ENCODE measurements around the gene ENAH.

The ENAH gene

DNA sequence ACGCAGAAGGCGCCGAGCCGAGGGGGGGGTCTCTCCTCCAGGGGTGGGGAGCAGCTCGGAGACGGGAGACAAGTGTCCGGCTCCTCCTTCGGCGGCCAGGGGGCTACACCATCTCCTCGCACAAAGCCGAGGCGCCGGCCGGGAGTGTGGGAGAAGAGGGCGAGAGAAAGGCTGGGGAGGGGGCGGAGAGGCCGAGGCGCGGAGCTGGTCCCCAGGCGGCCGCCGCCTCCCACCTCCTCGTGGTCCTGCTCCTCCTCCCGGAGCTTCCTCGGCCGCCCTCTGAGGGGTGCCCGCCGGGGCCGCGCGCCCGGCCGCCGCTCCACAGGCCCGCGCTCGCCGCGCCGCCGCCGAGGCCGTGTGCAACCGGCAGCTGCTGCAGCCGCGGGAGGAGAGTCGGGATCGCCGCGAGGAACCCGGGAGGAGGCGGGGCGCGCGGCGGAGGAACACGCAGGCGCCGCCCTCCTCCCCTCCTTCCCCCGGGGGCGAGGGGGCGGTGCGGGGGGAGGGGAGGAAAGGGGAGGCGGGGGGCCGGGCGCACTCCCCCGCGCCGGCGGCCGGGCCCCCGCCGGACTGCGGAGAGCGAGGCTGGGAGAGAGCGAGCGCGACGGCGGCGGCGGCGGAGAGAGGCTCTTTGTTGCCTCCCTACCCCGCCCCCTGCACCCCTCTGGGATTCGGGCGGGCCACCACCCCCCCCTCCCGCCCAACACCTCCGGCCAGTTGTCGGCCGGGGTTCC is at the start of gene ENAH:
ENAH (minus strand) TSS at position 395 of the 734 bp plus-strand sequence. CDS start 433 bp downstream, outside the sequence.
- peak within 1 kb of the TSS; percentile 79 for H3K4me3 ChIP-seq (ENCODE audit: low read length)
- peak within 1 kb of the TSS; percentile 77 for H3K4me2 ChIP-seq (ENCODE audit: low read length)
- peaks cover 10% of the 10 kb centered on the region for H3K79me2 ChIP-seq (ENCODE audit: low read length)
- H3K9ac ChIP-seq (ENCODE audit: low read length) = peak within 1 kb of the TSS; percentile 71
- no peaks in the 10 kb centered on the region for H3K36me3 ChIP-seq (replicated peaks; ENCODE audit: low read depth, low read length)
- H3K4me1 ChIP-seq (ENCODE audit: low read length) = peaks cover 4% of the 10 kb centered on the region; the same call in 1 of the 2 replicates
- no peaks in the 10 kb centered on the region for H4K20me1 ChIP-seq (ENCODE audit: insufficient read depth, low read length)
- no peak within 1 kb of the TSS for H3K27ac ChIP-seq (ENCODE audit: low read length)
- H3K27me3 ChIP-seq (ENCODE audit: low read depth, low read length) = peaks cover 11% of the 10 kb centered on the region
- peak within 1 kb of the TSS; percentile 78 for H2AFZ ChIP-seq (ENCODE audit: low read depth, low read length)
- TF ChIP-seq, protein P1, sequence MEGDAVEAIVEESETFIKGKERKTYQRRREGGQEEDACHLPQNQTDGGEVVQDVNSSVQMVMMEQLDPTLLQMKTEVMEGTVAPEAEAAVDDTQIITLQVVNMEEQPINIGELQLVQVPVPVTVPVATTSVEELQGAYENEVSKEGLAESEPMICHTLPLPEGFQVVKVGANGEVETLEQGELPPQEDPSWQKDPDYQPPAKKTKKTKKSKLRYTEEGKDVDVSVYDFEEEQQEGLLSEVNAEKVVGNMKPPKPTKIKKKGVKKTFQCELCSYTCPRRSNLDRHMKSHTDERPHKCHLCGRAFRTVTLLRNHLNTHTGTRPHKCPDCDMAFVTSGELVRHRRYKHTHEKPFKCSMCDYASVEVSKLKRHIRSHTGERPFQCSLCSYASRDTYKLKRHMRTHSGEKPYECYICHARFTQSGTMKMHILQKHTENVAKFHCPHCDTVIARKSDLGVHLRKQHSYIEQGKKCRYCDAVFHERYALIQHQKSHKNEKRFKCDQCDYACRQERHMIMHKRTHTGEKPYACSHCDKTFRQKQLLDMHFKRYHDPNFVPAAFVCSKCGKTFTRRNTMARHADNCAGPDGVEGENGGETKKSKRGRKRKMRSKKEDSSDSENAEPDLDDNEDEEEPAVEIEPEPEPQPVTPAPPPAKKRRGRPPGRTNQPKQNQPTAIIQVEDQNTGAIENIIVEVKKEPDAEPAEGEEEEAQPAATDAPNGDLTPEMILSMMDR (IDR thresholded peaks at IDR 0.05; ENCODE audit: low read depth, low read length) = no peak
- no peak for TF ChIP-seq EZH2phosphoT487 (IDR thresholded peaks at IDR 0.05; ENCODE audit: low read depth)
- no peaks in the 10 kb centered on the region for H3K9me3 ChIP-seq (ENCODE audit: insufficient read depth, low read length)

DNA sequence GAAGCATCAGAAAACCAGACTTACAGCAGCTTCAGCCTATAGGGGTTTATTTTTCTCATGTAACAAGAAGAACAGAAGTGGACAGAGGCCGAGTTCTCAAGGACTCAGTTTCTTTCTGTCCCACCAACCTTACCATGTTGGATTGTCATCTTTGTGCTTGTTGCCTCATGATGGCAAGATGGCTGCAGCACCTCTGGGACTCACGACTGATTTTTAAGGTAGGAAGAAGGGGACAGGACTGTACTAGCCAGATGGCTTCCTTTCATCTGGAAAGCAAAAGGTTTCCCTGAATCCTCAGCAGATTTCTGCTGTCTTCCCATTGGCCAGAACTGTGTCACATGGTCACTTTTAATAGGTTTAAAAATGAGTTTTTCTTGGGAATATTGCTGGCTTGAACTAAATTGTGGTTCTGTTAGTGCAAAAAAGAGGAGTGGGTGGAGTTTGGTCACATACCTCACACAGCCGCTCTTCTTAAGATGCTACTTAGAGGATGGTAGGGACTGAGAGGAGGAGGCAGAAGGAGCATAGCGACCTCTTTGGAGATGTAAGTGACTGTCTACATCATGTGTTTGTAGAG is 48.1 kb upstream of the ENAH start:
- no peaks in the 10 kb centered on the region for H4K20me1 ChIP-seq (ENCODE audit: insufficient read depth, low read length)
- TF ChIP-seq, protein P1 (IDR thresholded peaks at IDR 0.05; ENCODE audit: low read depth, low read length) = no peak
- no peak for TF ChIP-seq EZH2phosphoT487 (IDR thresholded peaks at IDR 0.05; ENCODE audit: low read depth)
- no peak overlapping the region for H3K4me3 ChIP-seq (ENCODE audit: low read length)
- no peaks in the 10 kb centered on the region for H3K36me3 ChIP-seq (replicated peaks; ENCODE audit: low read depth, low read length)
- no peaks in the 10 kb centered on the region for H3K4me1 ChIP-seq (ENCODE audit: low read length)
- H2AFZ ChIP-seq (ENCODE audit: low read depth, low read length) = no peak overlapping the region
- H3K27ac ChIP-seq (ENCODE audit: low read length) = no peak overlapping the region
- H3K79me2 ChIP-seq (ENCODE audit: low read length) = no peaks in the 10 kb centered on the region
- H3K9ac ChIP-seq (ENCODE audit: low read length) = no peak overlapping the region
- H3K27me3 ChIP-seq (ENCODE audit: low read depth, low read length) = no peaks in the 10 kb centered on the region
- no peaks in the 10 kb centered on the region for H3K9me3 ChIP-seq (ENCODE audit: insufficient read depth, low read length)
- no peak overlapping the region for H3K4me2 ChIP-seq (ENCODE audit: low read length)

DNA sequence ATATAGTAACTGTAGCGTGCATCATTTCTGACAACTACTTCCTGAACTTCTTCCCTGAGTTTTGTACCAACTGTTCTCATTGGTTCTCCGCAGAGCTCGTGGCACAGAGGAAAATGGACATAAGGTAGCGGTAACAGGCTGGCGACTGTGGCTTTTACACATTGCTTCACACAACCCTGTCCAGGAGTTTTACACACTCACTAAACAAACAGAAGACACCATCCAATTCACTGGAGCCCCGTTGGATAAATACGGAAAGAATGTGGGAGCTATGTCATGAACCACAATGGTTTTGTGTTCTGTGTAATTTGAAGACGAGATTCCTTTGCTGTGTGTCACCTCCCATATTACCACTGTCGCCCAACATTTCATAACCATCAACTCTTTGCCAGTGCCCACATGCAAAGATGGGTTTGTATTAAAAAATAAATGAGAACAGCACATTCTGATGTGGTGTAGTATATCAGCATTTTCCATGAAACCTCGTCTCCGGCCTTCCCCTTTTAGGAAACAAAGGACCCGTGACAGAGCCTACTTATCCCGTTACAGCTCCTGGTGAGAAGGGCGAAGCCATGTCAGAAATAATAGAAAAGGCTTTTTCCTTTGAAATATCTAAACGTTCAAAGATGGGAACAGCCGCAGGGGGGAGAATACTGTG is 47.4 kb upstream of the ENAH start:
- no peak overlapping the region for H3K27ac ChIP-seq (ENCODE audit: low read length)

More for the DNA sequence above, 47.4 kb upstream of the ENAH start:
- H3K4me3 ChIP-seq (ENCODE audit: low read length) = no peak overlapping the region
- no peak overlapping the region for H3K9ac ChIP-seq (ENCODE audit: low read length)
- H4K20me1 ChIP-seq (ENCODE audit: insufficient read depth, low read length) = no peaks in the 10 kb centered on the region
- no peak overlapping the region for H2AFZ ChIP-seq (ENCODE audit: low read depth, low read length)
- H3K4me1 ChIP-seq (ENCODE audit: low read length) = no peaks in the 10 kb centered on the region
- H3K79me2 ChIP-seq (ENCODE audit: low read length) = no peaks in the 10 kb centered on the region
- no peaks in the 10 kb centered on the region for H3K27me3 ChIP-seq (ENCODE audit: low read depth, low read length)
- no peaks in the 10 kb centered on the region for H3K36me3 ChIP-seq (replicated peaks; ENCODE audit: low read depth, low read length)
- TF ChIP-seq EZH2phosphoT487 (IDR thresholded peaks at IDR 0.05; ENCODE audit: low read depth) = no peak
- TF ChIP-seq, protein P1 (IDR thresholded peaks at IDR 0.05; ENCODE audit: low read depth, low read length) = no peak
- no peak overlapping the region for H3K4me2 ChIP-seq (ENCODE audit: low read length)
- no peaks in the 10 kb centered on the region for H3K9me3 ChIP-seq (ENCODE audit: insufficient read depth, low read length)
